T-helper 17 cell (primary cell): ENCODE results near the gene EFCAB13. TPM values are rescaled to one million over a fixed set of nuclear protein-coding genes. Genes with fewer than 3 reads are reported as not detected.

Source experiments
- ATAC-seq: fragments of 150-1000 bp; cut with Tn5 transposase; 2 replicates; pipeline ENCODE4 v1.10.0; 2021; ENCODE audit warnings: mild to moderate bottlenecking, moderate library complexity
- DNase-seq, 3 donors: peaks; one replicate each; pipeline versions ENCODE4 v3.0.0 to v3.0.0-alpha.2; 2020 to 2021
- H3K9me3 ChIP-seq: one replicate; pipeline ENCODE4 v1.7.0; 2013; ENCODE audit warnings: low read length, mild to moderate bottlenecking; ENCODE audit not compliant: control insufficient read depth, poor library complexity, severe bottlenecking
- H3K27ac Mint-ChIP-seq: one replicate; pipeline ENCODE4 v1.8.0; 2022; ENCODE audit warnings: mild to moderate bottlenecking, moderate library complexity, mixed read lengths
- H3K27me3 Mint-ChIP-seq: one replicate; pipeline ENCODE4 v1.8.0; 2022; ENCODE audit warnings: mixed read lengths
- H3K36me3 Mint-ChIP-seq: one replicate; pipeline ENCODE4 v1.8.0; 2022; ENCODE audit warnings: low read depth, mixed read lengths
- H3K4me1 Mint-ChIP-seq: one replicate; pipeline ENCODE4 v1.8.0; 2022; ENCODE audit warnings: mild to moderate bottlenecking, mixed read lengths
- H3K4me3 Mint-ChIP-seq: one replicate; pipeline ENCODE4 v1.8.0; 2022; ENCODE audit warnings: mild to moderate bottlenecking, moderate library complexity, mixed read lengths
- total RNA-seq, 4 donors: library from RNA in 2 of 4; stranded (reverse) in 2 of 4; gene quantifications; one replicate each; pipeline ENCODE4 v1.2.3 and lab custom pipeline; 2022 to 2026

The EFCAB13 gene
- total RNA-seq (1 to 10 TPM; 6.8 to 9.2 TPM), total RNA-seq (lab: John Stamatoyannopoulos, UW) (2.4 to 8.7 reads per million in 2 donors)

- Mint-ChIP-seq H3K36me3 (peaks cover 5% of the 10 kb centered on the region), H3K4me1 (peaks cover 21% of the 10 kb centered on the region), H3K27ac (peak within 1 kb of the TSS; percentile 95), H3K27me3 (no peaks in the 10 kb centered on the region), H3K4me3 (peak within 1 kb of the TSS; percentile 99)
- ATAC-seq = peak; percentile 85
- H3K9me3 ChIP-seq = no peaks in the 10 kb centered on the region
- peak; percentile 63 to 72 (median 65) for DNase-seq
Measured at GRCh38 chr17:47323382-47324223, at the start of gene EFCAB13. Gene EFCAB13, plus strand, starts transcription at chr17:47323955. Its CDS starts 4,399 bp downstream, at chr17:47328354.

GRCh38 chr17:47274319-47275069 lies 49.3 kb upstream of the EFCAB13 start:
- no peaks in the 10 kb centered on the region for H3K9me3 ChIP-seq
- Mint-ChIP-seq H3K27ac (peak overlapping the region; percentile 29), H3K36me3 (peaks cover 3% of the 10 kb centered on the region), H3K27me3 (peaks cover 24% of the 10 kb centered on the region), H3K4me1 (peaks cover 2% of the 10 kb centered on the region), H3K4me3 (no peak overlapping the region)
- no peak for ATAC-seq
- DNase-seq = no peak

- Mint-ChIP-seq H3K4me1 (peaks cover 4% of the 10 kb centered on the region), H3K4me3 (no peak overlapping the region), H3K36me3 (peaks cover 3% of the 10 kb centered on the region), H3K27ac (no peak overlapping the region), H3K27me3 (peaks cover 24% of the 10 kb centered on the region)
- DNase-seq = no peak
- H3K9me3 ChIP-seq = no peaks in the 10 kb centered on the region
- no peak for ATAC-seq
Measured at GRCh38 chr17:47275245-47275984, 48.3 kb upstream of the EFCAB13 start.

GRCh38 chr17:47276444-47276843 lies 47.3 kb upstream of the EFCAB13 start:
- DNase-seq (no peak), ATAC-seq (no peak)
- H3K27me3 Mint-ChIP-seq = peaks cover 24% of the 10 kb centered on the region
- H3K36me3 Mint-ChIP-seq = peaks cover 3% of the 10 kb centered on the region
- no peak overlapping the region for H3K27ac Mint-ChIP-seq
- no peak overlapping the region for H3K4me3 Mint-ChIP-seq
- peaks cover 6% of the 10 kb centered on the region for H3K4me1 Mint-ChIP-seq
- no peaks in the 10 kb centered on the region for H3K9me3 ChIP-seq

GRCh38 chr17:47276868-47277267 lies 46.9 kb upstream of the EFCAB13 start:
- peaks cover 3% of the 10 kb centered on the region for H3K36me3 Mint-ChIP-seq
- DNase-seq = no peak
- no peak for ATAC-seq
- H3K4me1 Mint-ChIP-seq = peaks cover 6% of the 10 kb centered on the region
- H3K4me3 Mint-ChIP-seq = no peak overlapping the region
- no peak overlapping the region for H3K27ac Mint-ChIP-seq
- H3K9me3 ChIP-seq = no peaks in the 10 kb centered on the region
- peaks cover 24% of the 10 kb centered on the region for H3K27me3 Mint-ChIP-seq

GRCh38 chr17:47277921-47278320 lies 45.8 kb upstream of the EFCAB13 start:
- H3K27ac Mint-ChIP-seq = no peak overlapping the region
- H3K27me3 Mint-ChIP-seq = peaks cover 24% of the 10 kb centered on the region
- H3K4me3 Mint-ChIP-seq = no peak overlapping the region
- H3K4me1 Mint-ChIP-seq = peaks cover 6% of the 10 kb centered on the region
- peaks cover 3% of the 10 kb centered on the region for H3K36me3 Mint-ChIP-seq
- no peak for DNase-seq
- ATAC-seq = no peak
- H3K9me3 ChIP-seq = no peaks in the 10 kb centered on the region

GRCh38 chr17:47278561-47278960 lies 45.2 kb upstream of the EFCAB13 start:
- H3K27ac Mint-ChIP-seq = no peak overlapping the region
- peaks cover 3% of the 10 kb centered on the region for H3K36me3 Mint-ChIP-seq
- ATAC-seq (no peak), DNase-seq (no peak)
- peaks cover 6% of the 10 kb centered on the region for H3K4me1 Mint-ChIP-seq
- H3K9me3 ChIP-seq = no peaks in the 10 kb centered on the region
- H3K27me3 Mint-ChIP-seq = peaks cover 29% of the 10 kb centered on the region
- H3K4me3 Mint-ChIP-seq = no peak overlapping the region

GRCh38 chr17:47279062-47279801 lies 44.5 kb upstream of the EFCAB13 start:
- H3K27ac Mint-ChIP-seq = no peak overlapping the region
- H3K36me3 Mint-ChIP-seq = peaks cover 3% of the 10 kb centered on the region
- no peak for DNase-seq
- H3K27me3 Mint-ChIP-seq = peaks cover 27% of the 10 kb centered on the region
- H3K9me3 ChIP-seq = no peaks in the 10 kb centered on the region
- peak; percentile 53 for ATAC-seq
- no peak overlapping the region for H3K4me3 Mint-ChIP-seq
- peaks cover 6% of the 10 kb centered on the region for H3K4me1 Mint-ChIP-seq

- Mint-ChIP-seq H3K27ac (no peak overlapping the region), H3K27me3 (peaks cover 23% of the 10 kb centered on the region)
Measured at GRCh38 chr17:47280072-47280811, 43.5 kb upstream of the EFCAB13 start.

GRCh38 chr17:47281216-47281615 lies 42.5 kb upstream of the EFCAB13 start:
- no peak for ATAC-seq
- no peak overlapping the region for H3K4me3 Mint-ChIP-seq
- DNase-seq = no peak
- peaks cover 8% of the 10 kb centered on the region for H3K4me1 Mint-ChIP-seq
- H3K36me3 Mint-ChIP-seq = peaks cover 2% of the 10 kb centered on the region
- H3K27ac Mint-ChIP-seq = no peak overlapping the region
- peaks cover 19% of the 10 kb centered on the region for H3K27me3 Mint-ChIP-seq
- no peaks in the 10 kb centered on the region for H3K9me3 ChIP-seq

More at GRCh38 chr17:47280072-47280811, 43.5 kb upstream of the EFCAB13 start:
- ATAC-seq = no peak
- peaks cover 6% of the 10 kb centered on the region for H3K4me1 Mint-ChIP-seq
- H3K36me3 Mint-ChIP-seq = peaks cover 2% of the 10 kb centered on the region
- DNase-seq = no peak
- no peaks in the 10 kb centered on the region for H3K9me3 ChIP-seq
- no peak overlapping the region for H3K4me3 Mint-ChIP-seq

GRCh38 chr17:47285003-47285402 lies 38.8 kb upstream of the EFCAB13 start:
- ATAC-seq = no peak
- H3K27me3 Mint-ChIP-seq = peaks cover 20% of the 10 kb centered on the region
- peaks cover 2% of the 10 kb centered on the region for H3K36me3 Mint-ChIP-seq
- H3K27ac Mint-ChIP-seq = no peak overlapping the region
- no peaks in the 10 kb centered on the region for H3K9me3 ChIP-seq
- H3K4me1 Mint-ChIP-seq = peaks cover 5% of the 10 kb centered on the region
- DNase-seq = no peak
- no peak overlapping the region for H3K4me3 Mint-ChIP-seq
